Cerebellar cortex (tissue), 1 donor: ENCODE measurements around the gene CENPP.
"Not testable (repeated sequence)": the region's sequence is repeated elsewhere in the genome, so short reads cannot be mapped to it uniquely, and the experiment has no call there.

Experiments used
- DNase-seq: peaks from one replicate; pipeline ENCODE4 v3.0.0-alpha.2; 2015; ENCODE audit warnings: low spot score

Gene CENPP

GRCh38 chr9:92538541-92538940 is 212.8 kb downstream of the CENPP start:
- DNase-seq, result no peak

- no peak for DNase-seq
Measured at GRCh38 chr9:92543972-92544371, 218.2 kb downstream of the CENPP start.

GRCh38 chr9:92545002-92545510 is 219.3 kb downstream of the CENPP start:
- DNase-seq, result no peak

DNA sequence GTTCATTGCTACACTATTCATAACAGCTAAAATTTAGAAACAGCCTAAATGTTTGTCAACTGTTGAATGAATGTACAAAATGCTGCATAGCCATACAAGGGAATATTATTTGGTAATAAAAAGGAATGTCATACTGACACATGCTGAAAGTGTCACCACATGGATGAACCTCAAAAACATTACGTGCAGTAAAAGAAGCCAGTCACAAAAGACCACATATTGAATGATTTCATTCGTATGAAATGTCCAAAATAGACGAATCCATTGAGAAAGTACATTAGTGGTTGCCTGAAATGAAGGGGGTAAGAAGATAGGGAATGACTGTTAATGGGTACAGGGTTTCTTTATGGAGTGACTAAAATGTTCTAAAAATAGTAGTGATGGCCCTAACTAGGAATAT is 221.6 kb downstream of the CENPP start:
- DNase-seq, result no peak

GRCh38 chr9:92550765-92551164 is 225.0 kb downstream of the CENPP start:
- no peak for DNase-seq

- DNase-seq, result no peak
Measured at GRCh38 chr9:92558612-92559374, 233.0 kb downstream of the CENPP start.

DNA sequence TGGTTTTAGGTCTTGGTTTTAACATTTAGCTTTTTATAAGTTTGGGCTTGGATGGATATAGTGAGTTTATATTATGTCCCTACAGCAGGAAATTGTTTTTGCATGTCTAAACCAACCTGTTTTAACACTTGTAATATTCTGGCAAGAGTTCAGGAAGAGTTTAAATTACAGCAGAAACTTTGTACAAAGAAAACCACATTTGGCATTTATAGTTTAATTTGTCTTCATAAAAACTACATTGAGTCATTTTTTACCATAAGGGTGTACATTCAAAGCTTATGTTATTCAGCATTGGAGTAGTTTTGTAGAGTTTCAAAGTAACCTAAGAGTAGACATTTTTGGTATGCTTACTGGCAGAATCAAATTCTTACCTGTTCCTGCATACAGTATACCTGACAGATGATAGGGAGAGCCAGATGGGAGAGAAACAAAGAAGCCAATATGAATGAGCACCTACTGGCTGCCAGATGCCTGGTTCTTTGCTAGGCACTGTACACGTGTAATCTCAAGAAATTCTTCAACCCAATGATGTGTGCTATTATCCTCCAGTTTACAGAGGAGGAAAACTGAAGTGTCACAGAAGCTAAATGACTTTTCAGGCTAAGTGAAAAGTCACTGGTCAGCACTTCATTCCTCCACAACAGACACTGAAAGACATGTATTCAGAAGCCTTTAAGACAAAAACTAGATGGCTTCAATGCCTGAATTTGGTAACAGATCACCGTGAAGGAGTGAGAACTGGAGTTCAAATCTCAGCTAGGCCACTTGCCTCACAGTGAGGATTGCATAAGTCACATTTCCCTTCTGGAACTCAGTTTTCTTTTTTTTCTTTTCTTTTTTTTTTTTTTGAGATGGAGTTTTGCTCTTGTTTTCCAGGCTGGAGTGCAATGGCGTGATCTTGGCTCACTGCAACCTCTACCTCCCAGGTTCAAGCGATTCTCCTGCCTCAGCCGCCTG is 235.9 kb downstream of the CENPP start:
- DNase-seq, result no peak

- DNase-seq, result no peak
Measured at GRCh38 chr9:92562461-92562967, 236.8 kb downstream of the CENPP start.

DNA sequence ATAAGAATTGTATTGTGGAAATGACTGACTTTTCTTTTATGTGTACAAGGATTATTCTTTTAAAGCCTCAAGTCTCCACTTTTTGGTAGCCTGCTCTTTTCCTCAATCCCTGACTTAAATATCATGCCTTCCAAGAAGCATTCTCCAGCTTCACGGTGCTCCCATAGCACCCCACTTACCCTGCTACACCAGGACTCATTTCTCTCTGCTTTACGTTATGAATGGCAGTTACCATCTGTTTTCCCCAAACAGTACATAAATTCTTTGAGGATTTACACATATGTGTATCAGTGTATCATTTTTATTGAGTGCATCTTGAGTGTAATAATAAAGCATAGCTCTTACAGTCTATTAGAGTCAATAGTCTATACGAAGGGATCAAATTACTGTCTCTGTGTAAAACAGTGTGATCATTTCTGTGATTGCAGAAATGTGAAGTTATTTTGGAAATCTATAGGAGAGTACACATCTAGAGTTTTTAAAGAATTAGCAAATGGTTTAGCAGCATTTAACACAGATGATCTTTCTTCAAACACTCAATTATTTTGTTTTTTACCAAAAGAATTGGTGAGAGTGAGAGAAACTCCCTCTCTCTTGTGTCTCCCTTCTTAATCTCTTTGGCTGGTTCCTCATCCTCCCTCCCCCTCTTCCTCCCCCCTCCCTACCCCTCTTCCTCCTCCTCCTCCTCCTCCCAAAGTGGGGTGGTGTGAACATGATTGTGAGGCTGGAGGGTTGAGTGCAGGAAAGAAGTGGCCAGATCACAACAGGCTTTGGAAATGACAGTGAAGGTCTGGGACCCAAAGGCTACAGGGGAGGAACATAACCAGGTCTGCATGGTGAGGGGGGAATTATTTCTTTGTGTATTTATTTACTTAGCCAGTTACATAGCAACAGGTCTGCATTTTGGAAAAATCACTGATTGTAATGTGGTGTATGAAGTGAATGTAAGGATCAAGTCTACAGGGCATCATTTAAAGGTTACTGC is 237.7 kb downstream of the CENPP start:
- no peak for DNase-seq

DNA sequence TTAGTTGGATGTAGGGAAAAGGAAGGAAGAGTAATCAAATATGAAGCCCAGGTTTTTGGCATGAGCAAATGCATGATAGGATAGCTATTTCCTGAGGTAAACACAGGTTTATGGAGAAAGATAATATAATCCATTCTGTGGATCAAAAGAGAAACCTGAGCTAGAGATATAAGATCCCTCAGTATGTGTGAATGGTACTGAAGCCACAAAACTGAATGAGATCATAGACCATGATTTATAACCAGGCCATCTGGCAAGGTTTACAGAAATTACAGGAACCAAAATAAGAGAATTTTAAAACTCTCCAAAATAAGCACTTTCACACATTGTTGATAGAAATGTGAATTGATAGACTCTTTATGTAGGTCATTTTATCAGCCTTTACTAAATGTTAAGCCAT is 238.8 kb downstream of the CENPP start:
- no peak for DNase-seq

GRCh38 chr9:92564982-92565381 is 239.2 kb downstream of the CENPP start:
- no peak for DNase-seq

GRCh38 chr9:92571871-92572270 is 246.1 kb downstream of the CENPP start:
- not testable (repeated sequence) for DNase-seq

- not testable (repeated sequence) for DNase-seq
Measured at GRCh38 chr9:92573612-92574011, 247.9 kb downstream of the CENPP start.

GRCh38 chr9:92576175-92576574 is 250.4 kb downstream of the CENPP start:
- no peak for DNase-seq

- DNase-seq, result no peak
Measured at GRCh38 chr9:92589923-92590322, 264.2 kb downstream of the CENPP start.

DNA sequence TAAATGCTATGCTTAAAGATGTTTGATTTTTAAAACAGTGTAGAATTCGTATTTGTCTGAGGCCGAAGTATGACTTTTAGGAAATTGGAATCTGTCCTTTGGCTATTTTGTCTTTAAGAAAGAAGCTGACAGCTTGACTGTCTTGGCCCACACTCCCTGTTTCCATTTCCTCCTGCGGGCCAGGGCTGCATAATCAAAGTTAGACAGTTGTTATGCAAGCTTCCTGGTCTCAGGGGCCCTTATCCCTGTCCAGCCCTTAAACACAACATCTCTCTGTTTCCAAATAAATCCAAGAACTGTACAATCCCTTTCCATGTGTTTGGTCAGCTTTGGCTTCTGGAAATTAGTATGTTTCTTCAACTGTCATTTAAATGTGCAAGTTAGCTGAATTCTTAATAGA is 264.6 kb downstream of the CENPP start:
- DNase-seq, result no peak

DNA sequence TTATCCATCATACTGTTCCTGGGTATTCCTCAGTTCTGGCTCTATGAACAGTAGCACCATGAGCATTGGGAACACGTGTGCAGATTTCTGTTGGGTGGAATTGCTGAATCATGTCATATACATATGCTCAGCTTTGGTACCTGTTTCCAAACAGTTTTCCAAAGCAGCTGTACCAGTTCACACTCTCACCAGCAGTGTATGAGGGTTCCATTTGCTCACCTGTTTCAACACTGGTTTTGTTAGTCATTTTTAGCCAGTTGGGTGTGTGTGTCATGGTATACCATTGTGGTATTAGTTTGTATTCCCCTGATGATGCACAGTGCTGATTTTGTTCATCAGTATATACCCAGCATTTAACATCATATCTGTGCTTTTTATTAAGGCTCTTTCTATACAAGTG is 266.8 kb downstream of the CENPP start:
- DNase-seq, result no peak

DNA sequence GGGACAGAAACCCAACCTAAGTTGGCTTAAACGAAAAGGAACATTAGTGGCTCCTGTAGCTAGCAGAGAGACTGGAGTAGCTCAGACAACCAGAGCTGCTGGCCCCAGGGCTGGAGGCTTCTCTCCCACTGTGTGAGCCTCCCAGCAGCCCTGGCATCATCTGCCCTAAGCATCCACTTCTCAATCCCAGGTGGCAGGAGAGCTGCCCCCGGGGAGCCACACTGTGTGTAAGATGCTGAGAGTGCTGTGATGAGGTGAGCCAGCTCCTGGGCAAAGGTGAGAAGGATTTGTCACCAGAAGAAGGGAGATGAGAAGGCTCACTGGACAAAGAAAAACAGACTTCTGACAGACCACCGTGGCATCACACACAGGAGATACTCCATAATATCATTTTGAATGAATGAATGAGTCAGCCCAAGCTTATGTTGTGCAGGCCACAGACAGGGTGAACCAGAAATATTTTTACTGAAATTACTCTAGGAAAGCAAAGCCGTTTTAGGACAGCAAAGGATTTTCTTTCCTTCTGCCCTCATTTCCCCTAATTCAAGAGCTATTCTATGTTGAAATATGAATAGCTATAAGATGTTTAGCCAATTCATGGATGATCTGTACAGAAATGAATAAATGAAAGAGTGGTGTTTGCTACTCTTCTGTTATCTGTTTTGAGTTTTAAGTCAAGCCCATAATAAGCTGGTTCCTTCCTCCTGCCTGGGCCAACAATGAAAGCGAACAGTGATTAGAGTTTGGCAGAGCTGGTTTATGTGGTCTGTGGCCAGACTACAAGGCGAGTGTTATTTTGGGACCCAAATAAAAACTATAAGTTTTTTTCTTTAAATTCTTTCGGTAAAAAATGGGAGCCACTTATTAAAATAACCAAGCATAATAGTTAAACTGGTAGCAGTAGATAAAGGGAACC is 267.5 kb downstream of the CENPP start:
- DNase-seq, result no peak

GRCh38 chr9:92595075-92595474 is 269.3 kb downstream of the CENPP start:
- DNase-seq, result not testable (repeated sequence)

GRCh38 chr9:92595930-92596329 is 270.2 kb downstream of the CENPP start:
- DNase-seq, result no peak
